ENCODE data around the gene ACOT13. TPM values are rescaled to one million over a fixed set of nuclear protein-coding genes. Genes with fewer than 3 reads are reported as not detected.

The ACOT13 gene
- polyA plus RNA-seq, 1 of the 3 experiments (the other 2 are of a cell fraction), result 18.0 TPM

GRCh38 chr6:24666641-24667377, at the start of gene ACOT13, which contains the start of gene TDP2 (continued):
- TF ChIP-seq, protein P1, sequence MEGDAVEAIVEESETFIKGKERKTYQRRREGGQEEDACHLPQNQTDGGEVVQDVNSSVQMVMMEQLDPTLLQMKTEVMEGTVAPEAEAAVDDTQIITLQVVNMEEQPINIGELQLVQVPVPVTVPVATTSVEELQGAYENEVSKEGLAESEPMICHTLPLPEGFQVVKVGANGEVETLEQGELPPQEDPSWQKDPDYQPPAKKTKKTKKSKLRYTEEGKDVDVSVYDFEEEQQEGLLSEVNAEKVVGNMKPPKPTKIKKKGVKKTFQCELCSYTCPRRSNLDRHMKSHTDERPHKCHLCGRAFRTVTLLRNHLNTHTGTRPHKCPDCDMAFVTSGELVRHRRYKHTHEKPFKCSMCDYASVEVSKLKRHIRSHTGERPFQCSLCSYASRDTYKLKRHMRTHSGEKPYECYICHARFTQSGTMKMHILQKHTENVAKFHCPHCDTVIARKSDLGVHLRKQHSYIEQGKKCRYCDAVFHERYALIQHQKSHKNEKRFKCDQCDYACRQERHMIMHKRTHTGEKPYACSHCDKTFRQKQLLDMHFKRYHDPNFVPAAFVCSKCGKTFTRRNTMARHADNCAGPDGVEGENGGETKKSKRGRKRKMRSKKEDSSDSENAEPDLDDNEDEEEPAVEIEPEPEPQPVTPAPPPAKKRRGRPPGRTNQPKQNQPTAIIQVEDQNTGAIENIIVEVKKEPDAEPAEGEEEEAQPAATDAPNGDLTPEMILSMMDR (IDR thresholded peaks at IDR 0.05), result peak; percentile 58
- TF ChIP-seq FOSL2 (IDR thresholded peaks at IDR 0.05; ENCODE audit: borderline replicate concordance, low read depth), result no peak
- TF ChIP-seq POLR2AphosphoS5 (IDR thresholded peaks at IDR 0.05; ENCODE audit: low read depth, low read length), result peak; percentile 71
- TF ChIP-seq RCOR1 (IDR thresholded peaks at IDR 0.05; ENCODE audit: low read length), result peak; percentile 21; the same call in 1 of the 2 replicates
- peak; percentile 70 for TF ChIP-seq GABPA (IDR thresholded peaks at IDR 0.05; ENCODE audit: low read depth)
- TF ChIP-seq TCF12 (IDR thresholded peaks at IDR 0.05), result peak; percentile 32; the same call in 1 of the 2 replicates

- no peaks in the 10 kb centered on the region for H3K36me3 ChIP-seq (replicated peaks in 1 of 2; ENCODE audit: control insufficient read depth in 1 of 2, insufficient read depth in 2 of 2, low read length in 1 of 2)
- TF ChIP-seq NFIC (IDR thresholded peaks at IDR 0.05; ENCODE audit: borderline replicate concordance) (no peak), TEAD4 (IDR thresholded peaks at IDR 0.05; ENCODE audit: borderline replicate concordance, insufficient read depth) (no peak), SIN3A (IDR thresholded peaks at IDR 0.05; ENCODE audit: borderline replicate concordance, low read depth, low read length) (no peak), FOSL2 (IDR thresholded peaks at IDR 0.05; ENCODE audit: borderline replicate concordance, low read depth) (no peak), MXI1 (IDR thresholded peaks at IDR 0.05; ENCODE audit: low read depth, low read length) (no peak), NRF1 (IDR thresholded peaks at IDR 0.05; ENCODE audit: low read depth, low read length) (no peak), POLR2AphosphoS5 (IDR thresholded peaks at IDR 0.05; ENCODE audit: low read depth, low read length) (no peak), CHD2 (IDR thresholded peaks at IDR 0.05; ENCODE audit: low read length, partially characterized antibody) (no peak), RAD21 (IDR thresholded peaks at IDR 0.05; ENCODE audit: low read length) (no peak), EZH2phosphoT487 (IDR thresholded peaks at IDR 0.05; ENCODE audit: borderline replicate concordance, low read depth) (no peak), JUND (IDR thresholded peaks at IDR 0.05) (no peak), EP300 (IDR thresholded peaks at IDR 0.05; ENCODE audit: borderline replicate concordance in 1 of 2, low read depth in 1 of 2, low read length in 1 of 2) (no peak), GABPA (IDR thresholded peaks at IDR 0.05; ENCODE audit: low read depth) (no peak), YY1 (IDR thresholded peaks at IDR 0.05; ENCODE audit: low read depth) (no peak)
- TF ChIP-seq, protein P2, sequence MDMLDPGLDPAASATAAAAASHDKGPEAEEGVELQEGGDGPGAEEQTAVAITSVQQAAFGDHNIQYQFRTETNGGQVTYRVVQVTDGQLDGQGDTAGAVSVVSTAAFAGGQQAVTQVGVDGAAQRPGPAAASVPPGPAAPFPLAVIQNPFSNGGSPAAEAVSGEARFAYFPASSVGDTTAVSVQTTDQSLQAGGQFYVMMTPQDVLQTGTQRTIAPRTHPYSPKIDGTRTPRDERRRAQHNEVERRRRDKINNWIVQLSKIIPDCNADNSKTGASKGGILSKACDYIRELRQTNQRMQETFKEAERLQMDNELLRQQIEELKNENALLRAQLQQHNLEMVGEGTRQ (IDR thresholded peaks at IDR 0.05; ENCODE audit: borderline replicate concordance, low read depth, low read length), result no peak
- TF ChIP-seq, protein P3, sequence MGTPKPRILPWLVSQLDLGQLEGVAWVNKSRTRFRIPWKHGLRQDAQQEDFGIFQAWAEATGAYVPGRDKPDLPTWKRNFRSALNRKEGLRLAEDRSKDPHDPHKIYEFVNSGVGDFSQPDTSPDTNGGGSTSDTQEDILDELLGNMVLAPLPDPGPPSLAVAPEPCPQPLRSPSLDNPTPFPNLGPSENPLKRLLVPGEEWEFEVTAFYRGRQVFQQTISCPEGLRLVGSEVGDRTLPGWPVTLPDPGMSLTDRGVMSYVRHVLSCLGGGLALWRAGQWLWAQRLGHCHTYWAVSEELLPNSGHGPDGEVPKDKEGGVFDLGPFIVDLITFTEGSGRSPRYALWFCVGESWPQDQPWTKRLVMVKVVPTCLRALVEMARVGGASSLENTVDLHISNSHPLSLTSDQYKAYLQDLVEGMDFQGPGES (IDR thresholded peaks at IDR 0.05; ENCODE audit: low read depth, low read length), result no peak
- TF ChIP-seq, protein P1 (IDR thresholded peaks at IDR 0.05), result no peak
- no peaks in the 10 kb centered on the region for H4K20me1 ChIP-seq (ENCODE audit: insufficient read depth)
- H3K4me3 ChIP-seq (ENCODE audit: low read depth in 2 of 2, low read length in 1 of 2), result no peak overlapping the region
- DNase-seq, result no peak
- no peaks in the 10 kb centered on the region for H3K79me2 ChIP-seq (ENCODE audit: insufficient read depth)
- no peaks in the 10 kb centered on the region for H3K9me3 ChIP-seq
- H2AFZ ChIP-seq (ENCODE audit: low read depth), result no peak overlapping the region
- CTCF ChIA-PET, result interaction anchor here (1.2 to 1.7 kb wide), 3 partner anchors 14 to 39 kb away, joined by 4 to 5 read pairs (median 5); no protein-coding TSS in a partner anchor
- no peak overlapping the region for H3K4me2 ChIP-seq
- H3F3A ChIP-seq (replicated peaks; ENCODE audit: insufficient read depth), result no peaks in the 10 kb centered on the region
- H3K4me1 ChIP-seq (ENCODE audit: control insufficient read depth in 1 of 2, insufficient read depth in 2 of 2, low read depth in 1 of 2, low read length in 1 of 2), result no peaks in the 10 kb centered on the region
- no peak overlapping the region for H3K9ac ChIP-seq
- no peaks in the 10 kb centered on the region for H3K9me2 ChIP-seq
- no peaks in the 10 kb centered on the region for H3K27me3 ChIP-seq (ENCODE audit: insufficient read depth)
- POLR2A ChIA-PET, result no interaction called here
- H3K27ac ChIP-seq (ENCODE audit: low read depth in 2 of 2, low read length in 1 of 2), result no peak overlapping the region
- 68% methylated on average over 5 of the region's 5 CpGs for WGBS (ENCODE audit: low lambda C conversion rate)
Measured at GRCh38 chr6:24619661-24620060, 47.2 kb upstream of the ACOT13 start.

All from SK-N-SH (cell line).